H1 (cell line): ENCODE measurements around the gene CTNNA3. TPM values are rescaled to one million over a fixed set of nuclear protein-coding genes. Genes with fewer than 3 reads are reported as not detected.

Experiments
- CTCF ChIA-PET: fragments of 300-600 bp; sonication (Branson Sonifier 250); formaldehyde crosslinking; loops from one replicate; lab custom pipeline; 2021; ENCODE audit not compliant: partially characterized antibody; lab: Charles Lee
- POLR2A ChIA-PET: fragments of 300-600 bp; sonication (Branson Sonifier 250); formaldehyde crosslinking; loops from one replicate; lab custom pipeline; 2021; ENCODE audit warnings: inconsistent platforms; ENCODE audit not compliant: partially characterized antibody; lab: Charles Lee
- DNase-seq, 2 experiments: peaks; one replicate each; pipeline versions ENCODE4 v3.0.0 to v3.0.0-alpha.2; 2010 to 2022; ENCODE audit warnings: low spot score in 2 of 2, low read depth in 1 of 2, mixed read lengths in 1 of 2
- FAIRE-seq: peaks from 2 replicates; lab custom pipeline; 2011; peaks lifted over from hg19 to GRCh38; lab: Jason Lieb, UNC
- H2AFZ ChIP-seq: 2 replicates; pipeline ENCODE4 v1.8.1; 2012; ENCODE audit warnings: low read length, inconsistent platforms
- H2AK5ac ChIP-seq: 2 replicates; pipeline ENCODE4 v1.6.1; 2013; ENCODE audit warnings: low read depth, low read length
- H2BK120ac ChIP-seq: replicated peaks from 2 replicates; pipeline ENCODE3; 2013; ENCODE audit warnings: low read depth, low read length, inconsistent platforms
- H2BK12ac ChIP-seq: 2 replicates; pipeline ENCODE4 v1.6.1; 2013; ENCODE audit warnings: low read depth, low read length
- H2BK15ac ChIP-seq: 2 replicates; pipeline ENCODE4 v1.6.1; 2013; ENCODE audit warnings: low read length
- H2BK20ac ChIP-seq: 2 replicates; pipeline ENCODE4 v1.6.1; 2013; ENCODE audit warnings: low read length
- H2BK5ac ChIP-seq: 2 replicates; pipeline ENCODE4 v1.6.1; 2013; ENCODE audit warnings: low read depth, low read length
- H3K14ac ChIP-seq: 2 replicates; pipeline ENCODE4 v1.6.1; 2013; ENCODE audit warnings: inconsistent platforms; ENCODE audit not compliant: insufficient read length
- H3K18ac ChIP-seq: 2 replicates; pipeline ENCODE4 v1.6.1; 2013; ENCODE audit warnings: low read length; ENCODE audit errors: extremely low read depth
- H3K23ac ChIP-seq: 2 replicates; pipeline ENCODE4 v1.6.1; 2013; ENCODE audit warnings: inconsistent platforms; ENCODE audit not compliant: insufficient read length
- H3K23me2 ChIP-seq: 2 replicates; pipeline ENCODE4 v1.6.1; 2013; ENCODE audit warnings: low read depth, low read length
- H3K27ac ChIP-seq: 2 replicates; pipeline ENCODE4 v1.6.1; 2011; ENCODE audit warnings: low read depth, low read length, inconsistent platforms
- H3K27me3 ChIP-seq, 4 experiments: replicated peaks in 1 of 4; 1 replicate in 1 of 4; 2 replicates in 3 of 4; pipeline versions ENCODE4 v1.6.1 to v1.8.1; 2011 to 2013; ENCODE audit warnings: low read length in 3 of 4, mild to moderate bottlenecking in 3 of 4, inconsistent platforms in 2 of 4, mixed read lengths in 2 of 4, moderate library complexity in 1 of 4; ENCODE audit not compliant: control insufficient read depth in 3 of 4, insufficient read depth in 3 of 4; ENCODE audit errors: extremely low read depth in 1 of 4
- H3K36me3 ChIP-seq, 4 experiments: 2 replicates each; pipeline versions ENCODE4 v1.6.1 to v1.8.1; 2011 to 2013; ENCODE audit warnings: mild to moderate bottlenecking in 4 of 4, low read length in 3 of 4, moderate library complexity in 2 of 4, control low read depth in 1 of 4, inconsistent platforms in 1 of 4; ENCODE audit not compliant: insufficient read depth in 4 of 4, control insufficient read depth in 2 of 4
- H3K4ac ChIP-seq: replicated peaks from 2 replicates; pipeline ENCODE3; 2013; ENCODE audit warnings: low read length, low read depth, mixed read lengths, inconsistent platforms; ENCODE audit not compliant: insufficient read length
- H3K4me1 ChIP-seq, 4 experiments: replicated peaks in 1 of 4; 1 replicate in 1 of 4; 2 replicates in 3 of 4; pipeline versions ENCODE4 v1.6.1 to v1.8.1; 2011 to 2013; ENCODE audit warnings: low read length in 3 of 4, inconsistent platforms in 2 of 4, mixed read lengths in 1 of 4; ENCODE audit not compliant: insufficient read depth in 4 of 4, control insufficient read depth in 3 of 4
- H3K4me2 ChIP-seq, 2 experiments: 2 replicates each; pipeline versions ENCODE4 v1.6.1 to v1.8.1; 2011 to 2013; ENCODE audit warnings: low read depth in 2 of 2, low read length in 2 of 2, control low read depth in 1 of 2, inconsistent platforms in 1 of 2, mild to moderate bottlenecking in 1 of 2; ENCODE audit not compliant: insufficient read depth in 1 of 2
- H3K4me3 ChIP-seq, 4 experiments: fragments of 200-600, 300-600 bp in 1 of 4; sonication (generic), shearing (Covaris generic), sonication (Bioruptor Twin) in 1 of 4; 2 replicates each; pipeline versions ENCODE4 v1.5.1 to v1.8.1; 2011 to 2016; ENCODE audit warnings: low read length in 4 of 4, low read depth in 3 of 4, control low read depth in 2 of 4, inconsistent platforms in 2 of 4, mild to moderate bottlenecking in 2 of 4, mixed read lengths in 1 of 4, moderate library complexity in 1 of 4; ENCODE audit not compliant: insufficient read depth in 2 of 4; ENCODE audit errors: extremely low read depth in 1 of 4
- H3K56ac ChIP-seq: replicated peaks from 2 replicates; pipeline ENCODE3; 2013; ENCODE audit warnings: low read depth, mild to moderate bottlenecking, mixed read lengths, low read length, inconsistent platforms; ENCODE audit not compliant: insufficient read length
- H3K79me1 ChIP-seq: 2 replicates; pipeline ENCODE4 v1.6.1; 2013; ENCODE audit warnings: low read depth, low read length, control low read depth
- H3K79me2 ChIP-seq, 2 experiments: 2 replicates each; pipeline versions ENCODE4 v1.6.1 to v1.8.1; 2012 to 2013; ENCODE audit warnings: low read length in 2 of 2, mild to moderate bottlenecking in 2 of 2, inconsistent platforms in 1 of 2; ENCODE audit not compliant: insufficient read depth in 2 of 2, control insufficient read depth in 1 of 2
- H3K9ac ChIP-seq, 4 experiments: replicated peaks in 1 of 4; 1 replicate in 1 of 4; 2 replicates in 3 of 4; pipeline versions ENCODE4 v1.6.1 to v1.8.1; 2011 to 2013; ENCODE audit warnings: low read depth in 3 of 4, low read length in 3 of 4, control low read depth in 2 of 4, mild to moderate bottlenecking in 2 of 4, moderate library complexity in 2 of 4, inconsistent platforms in 1 of 4; ENCODE audit errors: extremely low read depth in 1 of 4
- H3K9me3 ChIP-seq, 2 experiments: 2 replicates each; pipeline versions ENCODE4 v1.6.1 to v1.8.1; 2012 to 2013; ENCODE audit warnings: mild to moderate bottlenecking in 2 of 2, moderate library complexity in 2 of 2, control low read depth in 1 of 2, inconsistent platforms in 1 of 2, low read depth in 1 of 2, low read length in 1 of 2, mixed read lengths in 1 of 2; ENCODE audit not compliant: insufficient read depth in 2 of 2
- H4K20me1 ChIP-seq, 2 experiments: replicated peaks in 1 of 2; 2 replicates each; pipeline versions ENCODE3 to v1.8.1; 2011 to 2013; ENCODE audit warnings: inconsistent platforms in 2 of 2, low read length in 2 of 2, mild to moderate bottlenecking in 1 of 2; ENCODE audit not compliant: insufficient read depth in 2 of 2, control insufficient read depth in 1 of 2
- H4K5ac ChIP-seq: 2 replicates; pipeline ENCODE4 v1.6.1; 2013; ENCODE audit warnings: low read length, low read depth, mixed read lengths, inconsistent platforms; ENCODE audit not compliant: insufficient read length
- H4K8ac ChIP-seq: 2 replicates; pipeline ENCODE4 v1.8.0; 2013; ENCODE audit warnings: mild to moderate bottlenecking, moderate library complexity, low read length, inconsistent platforms; ENCODE audit not compliant: insufficient read depth; ENCODE audit errors: extremely low read depth
- H4K91ac ChIP-seq: replicated peaks from 2 replicates; pipeline ENCODE3; 2013; ENCODE audit warnings: low read length, mixed read lengths, inconsistent platforms; ENCODE audit not compliant: insufficient read length
- NRF1 ChIP-seq: IDR thresholded peaks from 2 replicates; pipeline ENCODE4 v1.6.1; 2011; ENCODE audit warnings: mild to moderate bottlenecking, low read depth, low read length, improper control_type of control experiment
- SAP30 ChIP-seq: fragments of 300-600 bp; sonication (generic); IDR thresholded peaks from 2 replicates; pipeline ENCODE4 v1.7.1; 2012; ENCODE audit warnings: low read length, moderate library complexity, mild to moderate bottlenecking, inconsistent platforms; ENCODE audit not compliant: insufficient read depth, insufficient replicate concordance
- SIX5 ChIP-seq: IDR thresholded peaks from 2 replicates; pipeline ENCODE4 v1.6.1; 2011; ENCODE audit warnings: mild to moderate bottlenecking, low read depth, low read length
- polyA plus RNA-seq, 7 experiments: library from polyadenylated mRNA; depleted of rRNA in 3 of 7; stranded (reverse) in 5 of 7; unstranded in 2 of 7; fragments of >200 nt in 5 of 7; fragments of 200-250 nt in 2 of 7; gene quantifications; 1 replicate in 5 of 7; 2 replicates in 1 of 7; 4 replicates in 1 of 7; pipeline versions ENCODE4 v1.2.1 to v1.2.3, GENCODE V29; 2011 to 2013; ENCODE audit warnings: missing spikeins in 2 of 7, mixed read lengths in 2 of 7
- total RNA-seq: library from RNA; stranded (reverse); fragmentation: NEBNext Ultra II Directional; extraction: Animal tissue kit (Norgen Biotek cat#: 25700); gene quantifications from 2 replicates; pipeline ENCODE4 v1.2.1, GENCODE V29; 2021

Gene CTNNA3
- total and polyA plus RNA-seq, 2 of the 8 experiments (the other 6 are each of a cell fraction or from before 2014, with no cell fraction given): 1.3 to 1.5 TPM

GRCh38 chr10:67110286-67110685, 585.7 kb downstream of the CTNNA3 start:
- H3K56ac ChIP-seq: no peak overlapping the region
- no peak overlapping the region for H3K18ac ChIP-seq
- H2BK12ac ChIP-seq: no peak overlapping the region
- H4K5ac ChIP-seq: no peak overlapping the region
- H3K79me2 ChIP-seq: no peaks in the 10 kb centered on the region
- H3K4me3 ChIP-seq: no peak overlapping the region
- ChIA-PET POLR2A (no interaction called here), CTCF (no interaction called here)
- H3K36me3 ChIP-seq: no peaks in the 10 kb centered on the region
- H2AK5ac ChIP-seq: no peak overlapping the region
- H3K23ac ChIP-seq: no peak overlapping the region
- H3K79me1 ChIP-seq: no peaks in the 10 kb centered on the region
- H3K9me3 ChIP-seq: no peaks in the 10 kb centered on the region
- no peak overlapping the region for H3K9ac ChIP-seq
- no peak overlapping the region for H2AFZ ChIP-seq
- no peak overlapping the region for H3K27ac ChIP-seq
- no peak overlapping the region for H2BK20ac ChIP-seq
- no peaks in the 10 kb centered on the region for H3K4me1 ChIP-seq
- H3K4ac ChIP-seq: no peak overlapping the region
- H2BK5ac ChIP-seq: no peak overlapping the region
- FAIRE-seq (no peak), DNase-seq (no peak)
- no peak overlapping the region for H4K91ac ChIP-seq
- no peak overlapping the region for H4K8ac ChIP-seq
- H3K27me3 ChIP-seq: no peaks in the 10 kb centered on the region
- no peak overlapping the region for H2BK15ac ChIP-seq
- H2BK120ac ChIP-seq: no peak overlapping the region
- no peak overlapping the region for H3K4me2 ChIP-seq
- H3K14ac ChIP-seq: no peak overlapping the region
- H4K20me1 ChIP-seq: no peaks in the 10 kb centered on the region
- no peaks in the 10 kb centered on the region for H3K23me2 ChIP-seq
- TF ChIP-seq NRF1: no peak
- no peak for TF ChIP-seq SIX5
- no peak for TF ChIP-seq SAP30
